ENCODE measurements around the gene PTPRN2. TPM values are rescaled to one million over a fixed set of nuclear protein-coding genes. Genes with fewer than 3 reads are reported as not detected.

PTPRN2 gene
- total RNA-seq, 1 experiment from 2014 or later = 1.7 TPM

GRCh38 chr7:158060216-158060615, 527.4 kb downstream of the PTPRN2 start:
- Histone ChIP-seq H3K4me1 (ENCODE audit: low read length) (no peaks in the 10 kb centered on the region), H3K4me3 (ENCODE audit: low read length) (no peak overlapping the region), H3K4me2 (ENCODE audit: low read depth, low read length, poor library complexity, severe bottlenecking) (no peak overlapping the region), H4K20me1 (ENCODE audit: insufficient read depth, low read depth, low read length) (no peaks in the 10 kb centered on the region), H3K36me3 (ENCODE audit: insufficient read depth, low read length) (no peaks in the 10 kb centered on the region), H3K27ac (ENCODE audit: low read length) (no peak overlapping the region), H2AFZ (ENCODE audit: low read length) (no peak overlapping the region), H3K79me2 (ENCODE audit: low read length) (no peaks in the 10 kb centered on the region), H3K27me3 (ENCODE audit: low read length) (no peaks in the 10 kb centered on the region), H3K9me3 (ENCODE audit: low read length) (peaks cover 7% of the 10 kb centered on the region), H3K9me2 (replicated peaks; ENCODE audit: insufficient read depth, low read length) (no peaks in the 10 kb centered on the region), H3K9ac (ENCODE audit: low read length) (no peak overlapping the region)
- DNase-seq = no peak

GRCh38 chr7:158057446-158057845, 530.2 kb downstream of the PTPRN2 start:
- Histone ChIP-seq H3K9ac (ENCODE audit: low read length) (no peak overlapping the region), H3K36me3 (ENCODE audit: insufficient read depth, low read length) (no peaks in the 10 kb centered on the region), H3K9me2 (replicated peaks; ENCODE audit: insufficient read depth, low read length) (no peaks in the 10 kb centered on the region), H3K79me2 (ENCODE audit: low read length) (no peaks in the 10 kb centered on the region), H3K4me3 (ENCODE audit: low read length) (no peak overlapping the region), H3K27me3 (ENCODE audit: low read length) (no peaks in the 10 kb centered on the region), H3K4me1 (ENCODE audit: low read length) (no peaks in the 10 kb centered on the region), H3K4me2 (ENCODE audit: low read depth, low read length, poor library complexity, severe bottlenecking) (no peak overlapping the region), H2AFZ (ENCODE audit: low read length) (no peak overlapping the region), H3K9me3 (ENCODE audit: low read length) (peaks cover 7% of the 10 kb centered on the region), H3K27ac (ENCODE audit: low read length) (no peak overlapping the region), H4K20me1 (ENCODE audit: insufficient read depth, low read depth, low read length) (no peaks in the 10 kb centered on the region)
- DNase-seq = no peak

- H3K4me2 ChIP-seq (ENCODE audit: low read depth, low read length, poor library complexity, severe bottlenecking) = no peak overlapping the region
Measured at GRCh38 chr7:158056761-158057160, 530.9 kb downstream of the PTPRN2 start.

GRCh38 chr7:158055726-158056510, 531.7 kb downstream of the PTPRN2 start:
- no peak for DNase-seq
- Histone ChIP-seq H3K4me2 (ENCODE audit: low read depth, low read length, poor library complexity, severe bottlenecking) (no peak overlapping the region), H3K27me3 (ENCODE audit: low read length) (no peaks in the 10 kb centered on the region), H3K9ac (ENCODE audit: low read length) (no peak overlapping the region), H2AFZ (ENCODE audit: low read length) (no peak overlapping the region), H3K9me3 (ENCODE audit: low read length) (no peaks in the 10 kb centered on the region), H3K79me2 (ENCODE audit: low read length) (no peaks in the 10 kb centered on the region), H3K4me1 (ENCODE audit: low read length) (no peaks in the 10 kb centered on the region), H3K9me2 (replicated peaks; ENCODE audit: insufficient read depth, low read length) (no peaks in the 10 kb centered on the region), H3K27ac (ENCODE audit: low read length) (no peak overlapping the region), H3K36me3 (ENCODE audit: insufficient read depth, low read length) (no peaks in the 10 kb centered on the region), H4K20me1 (ENCODE audit: insufficient read depth, low read depth, low read length) (no peaks in the 10 kb centered on the region), H3K4me3 (ENCODE audit: low read length) (no peak overlapping the region)

More at GRCh38 chr7:158056761-158057160, 530.9 kb downstream of the PTPRN2 start:
- Histone ChIP-seq H3K4me3 (ENCODE audit: low read length) (no peak overlapping the region), H3K4me1 (ENCODE audit: low read length) (no peaks in the 10 kb centered on the region), H3K27ac (ENCODE audit: low read length) (no peak overlapping the region), H3K9me3 (ENCODE audit: low read length) (peaks cover 2% of the 10 kb centered on the region), H2AFZ (ENCODE audit: low read length) (no peak overlapping the region), H3K36me3 (ENCODE audit: insufficient read depth, low read length) (no peaks in the 10 kb centered on the region), H3K9ac (ENCODE audit: low read length) (no peak overlapping the region), H3K27me3 (ENCODE audit: low read length) (no peaks in the 10 kb centered on the region), H3K79me2 (ENCODE audit: low read length) (no peaks in the 10 kb centered on the region), H3K9me2 (replicated peaks; ENCODE audit: insufficient read depth, low read length) (no peaks in the 10 kb centered on the region), H4K20me1 (ENCODE audit: insufficient read depth, low read depth, low read length) (no peaks in the 10 kb centered on the region)
- no peak for DNase-seq

- Histone ChIP-seq H4K20me1 (ENCODE audit: insufficient read depth, low read depth, low read length) (no peaks in the 10 kb centered on the region), H3K9ac (ENCODE audit: low read length) (no peak overlapping the region), H3K9me3 (ENCODE audit: low read length) (no peaks in the 10 kb centered on the region), H3K4me1 (ENCODE audit: low read length) (no peaks in the 10 kb centered on the region), H3K79me2 (ENCODE audit: low read length) (no peaks in the 10 kb centered on the region), H3K27ac (ENCODE audit: low read length) (no peak overlapping the region), H3K27me3 (ENCODE audit: low read length) (no peaks in the 10 kb centered on the region), H3K9me2 (replicated peaks; ENCODE audit: insufficient read depth, low read length) (no peaks in the 10 kb centered on the region), H3K4me2 (ENCODE audit: low read depth, low read length, poor library complexity, severe bottlenecking) (no peak overlapping the region), H2AFZ (ENCODE audit: low read length) (no peak overlapping the region), H3K4me3 (ENCODE audit: low read length) (no peak overlapping the region), H3K36me3 (ENCODE audit: insufficient read depth, low read length) (no peaks in the 10 kb centered on the region)
- DNase-seq = no peak
Measured at GRCh38 chr7:158054611-158055010, 533.0 kb downstream of the PTPRN2 start.

GRCh38 chr7:158054081-158054480, 533.5 kb downstream of the PTPRN2 start:
- no peak overlapping the region for H3K4me2 ChIP-seq (ENCODE audit: low read depth, low read length, poor library complexity, severe bottlenecking)
- no peaks in the 10 kb centered on the region for H3K4me1 ChIP-seq (ENCODE audit: low read length)
- no peaks in the 10 kb centered on the region for H4K20me1 ChIP-seq (ENCODE audit: insufficient read depth, low read depth, low read length)
- no peak for DNase-seq
- H3K79me2 ChIP-seq (ENCODE audit: low read length) = no peaks in the 10 kb centered on the region
- no peak overlapping the region for H3K9ac ChIP-seq (ENCODE audit: low read length)
- H3K9me3 ChIP-seq (ENCODE audit: low read length) = no peaks in the 10 kb centered on the region
- H3K4me3 ChIP-seq (ENCODE audit: low read length) = no peak overlapping the region
- no peaks in the 10 kb centered on the region for H3K36me3 ChIP-seq (ENCODE audit: insufficient read depth, low read length)
- H3K9me2 ChIP-seq (replicated peaks; ENCODE audit: insufficient read depth, low read length) = no peaks in the 10 kb centered on the region
- H3K27ac ChIP-seq (ENCODE audit: low read length) = no peak overlapping the region
- no peaks in the 10 kb centered on the region for H3K27me3 ChIP-seq (ENCODE audit: low read length)
- H2AFZ ChIP-seq (ENCODE audit: low read length) = no peak overlapping the region

- H2AFZ ChIP-seq (ENCODE audit: low read length) = no peak overlapping the region
Measured at GRCh38 chr7:158053183-158053915, 534.3 kb downstream of the PTPRN2 start.

GRCh38 chr7:158052381-158053060, 535.1 kb downstream of the PTPRN2 start:
- Histone ChIP-seq H3K4me1 (ENCODE audit: low read length) (no peaks in the 10 kb centered on the region), H3K9me2 (replicated peaks; ENCODE audit: insufficient read depth, low read length) (no peaks in the 10 kb centered on the region), H4K20me1 (ENCODE audit: insufficient read depth, low read depth, low read length) (no peaks in the 10 kb centered on the region), H3K79me2 (ENCODE audit: low read length) (no peaks in the 10 kb centered on the region), H3K4me3 (ENCODE audit: low read length) (no peak overlapping the region), H3K27ac (ENCODE audit: low read length) (no peak overlapping the region), H3K9me3 (ENCODE audit: low read length) (no peaks in the 10 kb centered on the region), H3K9ac (ENCODE audit: low read length) (no peak overlapping the region), H3K27me3 (ENCODE audit: low read length) (no peaks in the 10 kb centered on the region), H2AFZ (ENCODE audit: low read length) (no peak overlapping the region), H3K36me3 (ENCODE audit: insufficient read depth, low read length) (no peaks in the 10 kb centered on the region), H3K4me2 (ENCODE audit: low read depth, low read length, poor library complexity, severe bottlenecking) (no peak overlapping the region)
- no peak for DNase-seq

More at GRCh38 chr7:158053183-158053915, 534.3 kb downstream of the PTPRN2 start:
- Histone ChIP-seq H3K4me1 (ENCODE audit: low read length) (no peaks in the 10 kb centered on the region), H3K79me2 (ENCODE audit: low read length) (no peaks in the 10 kb centered on the region), H3K9me2 (replicated peaks; ENCODE audit: insufficient read depth, low read length) (no peaks in the 10 kb centered on the region), H3K4me2 (ENCODE audit: low read depth, low read length, poor library complexity, severe bottlenecking) (no peak overlapping the region), H3K9me3 (ENCODE audit: low read length) (no peaks in the 10 kb centered on the region), H3K4me3 (ENCODE audit: low read length) (no peak overlapping the region), H3K27me3 (ENCODE audit: low read length) (no peaks in the 10 kb centered on the region), H3K9ac (ENCODE audit: low read length) (no peak overlapping the region), H3K27ac (ENCODE audit: low read length) (no peak overlapping the region), H3K36me3 (ENCODE audit: insufficient read depth, low read length) (no peaks in the 10 kb centered on the region), H4K20me1 (ENCODE audit: insufficient read depth, low read depth, low read length) (no peaks in the 10 kb centered on the region)
- DNase-seq = no peak
